K562 (cell line): ENCODE results near the gene AGPAT3. TPM values are rescaled to one million over a fixed set of nuclear protein-coding genes. Genes with fewer than 3 reads are reported as not detected.

Experiments
- ATAC-seq: fragments of 200-7000 bp; cut with Tn5 transposase; 3 replicates; pipeline ENCODE4 v1.9.1; 2020; ENCODE audit warnings: moderate library complexity
- BruUV-seq: library from RNA; stranded (reverse); fragments of 400-500 nt; replicated peaks from 2 replicates; lab custom pipeline; 2021; lab: Mats Ljungman, UMichigan
- CTCF ChIA-PET: fragments of 300-600 bp; formaldehyde crosslinking; extraction: SDS; loops from one replicate; lab custom pipeline; 2021; ENCODE audit warnings: low intra/inter-chr PET ratio; lab: Yijun Ruan, JAX
- POLR2A ChIA-PET: fragments of 300-600, 350-650 bp; sonication (Branson Sonifier 250); formaldehyde crosslinking; extraction: SDS; loops from one replicate; lab custom pipeline; 2021; ENCODE audit warnings: antibody characterized with exemption, inconsistent platforms; lab: Yijun Ruan, JAX
- DNase-seq, 4 experiments: peaks; one replicate each; pipeline versions ENCODE4 v3.0.0 to v3.0.0-alpha.2; 2011 to 2018; ENCODE audit warnings: low spot score in 3 of 4, mixed read lengths in 3 of 4; ENCODE audit errors: extremely low read depth in 1 of 4
- FAIRE-seq: peaks from 2 replicates; lab custom pipeline; 2011; peaks lifted over from hg19 to GRCh38; lab: Jason Lieb, UNC
- H2AFZ ChIP-seq: 2 replicates; pipeline ENCODE4 v1.6.0; 2011; ENCODE audit warnings: low read depth, low read length, control low read depth, inconsistent platforms
- H3K27ac ChIP-seq: fragments of 200-600 bp; 3 replicates; pipeline ENCODE4 v1.8.0; 2011; ENCODE audit warnings: low read depth, mild to moderate bottlenecking, control low read depth, inconsistent platforms, low read length, moderate library complexity, mixed read lengths; ENCODE audit errors: extremely low read depth
- H3K27me3 ChIP-seq, 2 experiments: fragments of 300-600 bp in 1 of 2; 2 replicates in 1 of 2; 3 replicates in 1 of 2; pipeline versions ENCODE4 v1.6.0 to v1.8.0; 2011; ENCODE audit warnings: inconsistent platforms in 2 of 2, low read length in 2 of 2, mild to moderate bottlenecking in 1 of 2, mixed read lengths in 1 of 2, moderate library complexity in 1 of 2; ENCODE audit not compliant: control insufficient read depth in 2 of 2, insufficient read depth in 2 of 2
- H3K36me3 ChIP-seq: fragments of 300-600 bp; 3 replicates; pipeline ENCODE4 v1.8.0; 2011; ENCODE audit warnings: mild to moderate bottlenecking, low read length, inconsistent platforms; ENCODE audit not compliant: control insufficient read depth, insufficient read depth
- H3K4me1 ChIP-seq, 2 experiments: fragments of 200-600 bp in 1 of 2; replicated peaks in 1 of 2; 2 replicates in 1 of 2; 3 replicates in 1 of 2; pipeline versions ENCODE4 v1.5.1 to v1.8.0; 2011; ENCODE audit warnings: inconsistent platforms in 2 of 2, low read length in 2 of 2, mild to moderate bottlenecking in 1 of 2, mixed read lengths in 1 of 2, moderate library complexity in 1 of 2; ENCODE audit not compliant: control insufficient read depth in 2 of 2, insufficient read depth in 2 of 2
- H3K4me2 ChIP-seq: 2 replicates; pipeline ENCODE4 v1.6.1; 2011; ENCODE audit warnings: low read length, control low read depth, inconsistent platforms, mixed read lengths; ENCODE audit not compliant: insufficient read depth
- H3K4me3 ChIP-seq: fragments of 200-600 bp; sonication (generic), shearing (Covaris generic); 2 replicates; pipeline ENCODE4 v1.5.1; 2016; ENCODE audit warnings: control low read depth, inconsistent platforms
- H3K79me2 ChIP-seq: fragments of 200-600 bp; 3 replicates; pipeline ENCODE4 v1.8.0; 2011; ENCODE audit warnings: low read length, inconsistent platforms; ENCODE audit not compliant: control insufficient read depth, insufficient read depth
- H3K9ac ChIP-seq, 2 experiments: 2 replicates each; pipeline versions ENCODE4 v1.6.0 to v1.6.1; 2011; ENCODE audit warnings: low read depth in 2 of 2, low read length in 2 of 2, control low read depth in 1 of 2, inconsistent platforms in 1 of 2, mild to moderate bottlenecking in 1 of 2, mixed read lengths in 1 of 2; ENCODE audit not compliant: insufficient read depth in 1 of 2
- H3K9me1 ChIP-seq: one replicate; pipeline ENCODE4 v1.6.0; 2011; ENCODE audit warnings: inconsistent platforms, mild to moderate bottlenecking, low read length, moderate library complexity; ENCODE audit not compliant: control insufficient read depth, insufficient read depth
- H3K9me3 ChIP-seq: replicated peaks from 2 replicates; pipeline ENCODE4 v1.5.1; 2011; ENCODE audit warnings: low read depth, low read length, inconsistent platforms; ENCODE audit not compliant: control insufficient read depth, insufficient read depth
- H4K20me1 ChIP-seq: replicated peaks from 2 replicates; pipeline ENCODE4 v1.6.1; 2011; ENCODE audit warnings: low read length, inconsistent platforms, mixed read lengths; ENCODE audit not compliant: control insufficient read depth, insufficient read depth
- C11orf30 ChIP-seq: fragments of 450-650 bp; IDR thresholded peaks from 2 replicates; pipeline ENCODE4 v1.6.1; 2016; ENCODE audit warnings: low read depth, mild to moderate bottlenecking
- EGR1 ChIP-seq: fragments of 450-650 bp; conservative IDR thresholded peaks from 2 replicates; pipeline ENCODE4 v1.6.1; 2017; ENCODE audit warnings: mild to moderate bottlenecking
- FOXK1 ChIP-seq: sonication (generic); formaldehyde crosslinking; IDR thresholded peaks from 2 replicates; pipeline ENCODE4 v1.8.0; 2022; ENCODE audit warnings: missing genetic modification reagents, mild to moderate bottlenecking, borderline replicate concordance
- GTF2E2 ChIP-seq: fragments of 200-800 bp; sonication (Bioruptor generic); IDR thresholded peaks from 2 replicates; pipeline ENCODE4 v1.6.1; 2016; ENCODE audit warnings: missing genetic modification characterization, missing compliant biosample characterization
- MCM7 ChIP-seq, 2 experiments: fragments of 450-650 bp; IDR thresholded peaks; 2 replicates each; pipeline ENCODE4 v1.6.1; 2016 to 2018
- NCOA2 ChIP-seq, 2 experiments: fragments of 450-650 bp; IDR thresholded peaks; 2 replicates each; pipeline ENCODE4 v1.6.1; 2018; ENCODE audit warnings: mild to moderate bottlenecking in 2 of 2, moderate library complexity in 1 of 2; ENCODE audit not compliant: partially characterized antibody in 2 of 2
- OTX1 ChIP-seq: fragments of 450-650 bp; formaldehyde crosslinking; IDR thresholded peaks from 2 replicates; pipeline ENCODE4 v1.4.0; 2022; ENCODE audit warnings: mild to moderate bottlenecking
- RBBP5 ChIP-seq: fragments of 200-600 bp; sonication (generic); IDR thresholded peaks from 2 replicates; pipeline ENCODE4 v1.6.1; 2012; ENCODE audit warnings: borderline replicate concordance, mild to moderate bottlenecking, low read length, control low read depth, inconsistent platforms; ENCODE audit not compliant: insufficient read depth, poor library complexity, severe bottlenecking
- RBM14 ChIP-seq: fragments of 200-400 bp; formaldehyde crosslinking; IDR thresholded peaks from 2 replicates; pipeline ENCODE4 v1.6.1; 2018; ENCODE audit warnings: low read depth, mild to moderate bottlenecking, low read length, moderate library complexity, borderline replicate concordance; ENCODE audit not compliant: insufficient read depth
- SRSF3 ChIP-seq: fragments of 200-400 bp; formaldehyde crosslinking; IDR thresholded peaks from 2 replicates; pipeline ENCODE4 v1.6.1; 2016; ENCODE audit warnings: mild to moderate bottlenecking, low read length, moderate library complexity; ENCODE audit not compliant: insufficient read depth
- TEAD4 ChIP-seq, 2 experiments: sonication (generic) in 1 of 2; formaldehyde crosslinking in 1 of 2; IDR thresholded peaks; 2 replicates each; pipeline versions ENCODE4 v1.6.1 to v1.8.0; 2012 to 2022; ENCODE audit warnings: borderline replicate concordance in 1 of 2, inconsistent platforms in 1 of 2, low read length in 1 of 2, mild to moderate bottlenecking in 1 of 2, missing genetic modification reagents in 1 of 2
- ZNF274 ChIP-seq: IDR thresholded peaks from 2 replicates; pipeline ENCODE4 v1.6.1; 2011; ENCODE audit warnings: low read depth, mild to moderate bottlenecking, low read length, moderate library complexity, borderline replicate concordance
- ZNF316 ChIP-seq: fragments of 450-650 bp; IDR thresholded peaks from 2 replicates; pipeline ENCODE4 v1.6.1; 2016
- ZNF384 ChIP-seq: IDR thresholded peaks from 2 replicates; pipeline ENCODE4 v1.6.1; 2012; ENCODE audit warnings: low read depth, low read length, improper control_type of control experiment
- WGBS: fragments of 100-300 bp; shearing (Covaris generic); methylation state at CpG from one replicate; pipeline ENCODE4 v1.1.6; 2016; ENCODE audit warnings: low coverage, mixed read lengths; ENCODE audit not compliant: insufficient coverage; ENCODE audit errors: missing lambda C conversion rate; 5-methylcytosine and 5-hydroxymethylcytosine counted together
- in situ Hi-C: fragments of 300-500 bp; cut with MboI; formaldehyde crosslinking; loops from 4 replicates; pipeline ENCODE4 v1.15.0; 2018; ENCODE audit warnings: inconsistent platforms, mixed read lengths
- intact Hi-C: fragments of 100-400 bp; cut with micrococcal nuclease; formaldehyde crosslinking; loops from 2 replicates; pipeline ENCODE4 v1.14.2; 2022
- polyA plus RNA-seq, 8 experiments: library from polyadenylated mRNA; depleted of rRNA in 4 of 8; stranded (reverse) in 5 of 8; unstranded in 3 of 8; fragments of >200 nt; fragmentation: Nextera tagmentation in 2 of 8; fragmentation: Illumina TruSeq in 1 of 8; extraction: Ambion mirVana in 2 of 8; extraction: Trizol in 1 of 8; gene quantifications; 2 replicates each; pipeline versions ENCODE4 v1.2.1 to v1.2.3, GENCODE V29; 2011 to 2014; ENCODE audit warnings: inconsistent platforms in 1 of 8, missing spikeins in 1 of 8
- total RNA-seq, 7 experiments: library from RNA; depleted of rRNA in 6 of 7; stranded (reverse); fragments of >200 nt in 6 of 7; fragmentation: Illumina TruSeq in 2 of 7; extraction: Trizol in 2 of 7; gene quantifications; 2 replicates each; pipeline versions ENCODE4 v1.2.1 to v1.2.3, GENCODE V29; 2011 to 2021; ENCODE audit warnings: low replicate concordance in 1 of 7

AGPAT3 gene
- total and polyA plus RNA-seq, 9 of the 15 experiments (the other 6 are each of a cell fraction or from before 2014, with no cell fraction given) = 1.5 to 88.4 (median 35.7) TPM

GRCh38 chr21:43874085-43874805, 9.2 kb downstream of the AGPAT3 start:
- in situ Hi-C loops = no loop called here

More at GRCh38 chr21:43874085-43874805, 9.2 kb downstream of the AGPAT3 start:
- ChIA-PET POLR2A (interaction anchor here (0.6 to 3.2 kb wide), 6 partner anchors 9 to 64 kb away, joined by 3 to 19 read pairs (median 5); no protein-coding TSS in a partner anchor), CTCF (interaction anchor here (0.6 kb wide), 1 partner anchor 19 kb away, joined by 3 read pairs; no protein-coding TSS in a partner anchor)
- 80% methylated on average over 12 of the region's 12 CpGs for WGBS
- Histone ChIP-seq H2AFZ (no peak overlapping the region), H3K4me3 (no peak overlapping the region), H3K27ac (no peak overlapping the region), H3K9ac (no peak overlapping the region), H3K79me2 (peaks cover 78% of the 10 kb centered on the region), H3K27me3 (no peaks in the 10 kb centered on the region), H3K4me2 (no peak overlapping the region), H4K20me1 (0 out of 2 replicates have a peak, but pooled peaks cover 3% of the 10 kb centered on the region), H3K4me1 (peaks cover 5 to 24% of the 10 kb centered on the region in 2 experiments; a peak in 4 of 5 replicates), H3K9me3 (no peaks in the 10 kb centered on the region), H3K36me3 (peaks cover 62% of the 10 kb centered on the region), H3K9me1 (no peaks in the 10 kb centered on the region)
- BruUV-seq = no TSS peak
- DNase-seq (no peak), FAIRE-seq (no peak), ATAC-seq (no peak)
- intact Hi-C loops = no loop called here
- TF ChIP-seq ZNF316 = peak; percentile 70
- no peak for TF ChIP-seq RBM14
- TF ChIP-seq OTX1 (CRISPR knock-in tag) = no peak
- TF ChIP-seq TEAD4 (IDR thresholded peaks at IDR 0.05; ENCODE audit: low read length) = no peak
- no peak for TF ChIP-seq TEAD4 (CRISPR knock-in tag; IDR thresholded peaks at IDR 0.05; ENCODE audit: borderline replicate concordance)
- TF ChIP-seq MCM7 (IDR thresholded peaks at IDR 0.05) = no peak
- no peak for TF ChIP-seq ZNF384
- TF ChIP-seq GTF2E2 = no peak
- TF ChIP-seq FOXK1 (CRISPR knock-in tag) = no peak
- no peak for TF ChIP-seq SRSF3
- TF ChIP-seq EGR1 = peak; percentile 45
- TF ChIP-seq NCOA2 (IDR thresholded peaks at IDR 0.05; ENCODE audit: partially characterized antibody in 2 of 2) = no peak
- TF ChIP-seq C11orf30 = peak; percentile 51
- no peak for TF ChIP-seq RBBP5
- TF ChIP-seq ZNF274 = no peak
